ENCODE results near the gene PACSIN1. TPM values are rescaled to one million over a fixed set of nuclear protein-coding genes. Genes with fewer than 3 reads are reported as not detected.

PACSIN1 gene
- polyA plus RNA-seq, 1 donor (not counting 4 experiments of a cell fraction or from before 2014, with no cell fraction given) = not detected

DNA sequence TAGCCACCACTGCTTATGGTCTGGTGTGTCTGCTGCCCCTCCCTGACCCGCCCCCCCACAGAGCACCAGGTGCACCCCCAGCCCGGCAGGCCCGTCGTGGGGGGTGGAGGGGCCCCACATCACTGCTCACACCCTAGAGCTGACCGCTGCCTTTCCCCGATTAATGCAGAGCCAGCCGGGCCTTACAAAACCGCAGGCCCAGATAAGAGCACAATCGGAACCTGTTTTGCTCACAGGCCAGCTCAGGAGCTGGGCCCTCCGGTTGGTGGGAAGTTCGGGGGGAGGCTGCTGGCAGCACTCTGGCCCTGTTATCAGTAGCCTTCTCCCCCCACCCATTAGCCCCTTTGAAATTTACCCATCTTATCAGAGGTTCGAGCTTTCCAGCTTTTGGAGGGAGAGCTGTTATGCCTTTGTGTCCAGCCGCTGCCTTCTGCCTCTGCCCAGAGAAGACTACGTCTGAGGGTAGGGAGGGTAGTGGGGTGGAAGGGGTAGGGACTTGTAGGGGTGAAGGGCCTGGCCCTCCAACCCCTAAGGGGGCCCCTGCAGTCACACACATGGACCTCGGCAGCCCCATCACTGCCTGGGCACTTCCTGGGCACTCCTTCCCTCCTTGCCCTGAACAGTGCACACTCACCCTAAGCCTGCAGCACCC lies 97.1 kb downstream of the PACSIN1 start:
- H3K4me3 ChIP-seq (ENCODE audit: control insufficient read depth in 2 of 3, extremely low read depth in 1 of 3, insufficient read depth in 2 of 3, low read depth in 1 of 3, low read length in 3 of 3) = no peak overlapping the region
- no peaks in the 10 kb centered on the region for H3K79me2 ChIP-seq (ENCODE audit: control insufficient read depth, insufficient read depth, low read length)
- H4K20me1 ChIP-seq (ENCODE audit: control insufficient read depth, extremely low read depth, insufficient read depth, low read length) = no peaks in the 10 kb centered on the region
- no peak overlapping the region for H3K4me2 ChIP-seq (ENCODE audit: control insufficient read depth, extremely low read depth, insufficient read depth, low read depth, low read length)
- no peak overlapping the region for H2AFZ ChIP-seq (ENCODE audit: control insufficient read depth, low read length)
- no peak overlapping the region for H3K27ac ChIP-seq (ENCODE audit: control insufficient read depth, insufficient read depth, low read length)
- DNase-seq (ENCODE audit: low read depth, low spot score) (no peak), FAIRE-seq (no peak)
- peaks cover 10% of the 10 kb centered on the region for H3K27me3 ChIP-seq (ENCODE audit: control insufficient read depth, extremely low read depth, insufficient read depth, low read length)
- TF ChIP-seq, protein P1, sequence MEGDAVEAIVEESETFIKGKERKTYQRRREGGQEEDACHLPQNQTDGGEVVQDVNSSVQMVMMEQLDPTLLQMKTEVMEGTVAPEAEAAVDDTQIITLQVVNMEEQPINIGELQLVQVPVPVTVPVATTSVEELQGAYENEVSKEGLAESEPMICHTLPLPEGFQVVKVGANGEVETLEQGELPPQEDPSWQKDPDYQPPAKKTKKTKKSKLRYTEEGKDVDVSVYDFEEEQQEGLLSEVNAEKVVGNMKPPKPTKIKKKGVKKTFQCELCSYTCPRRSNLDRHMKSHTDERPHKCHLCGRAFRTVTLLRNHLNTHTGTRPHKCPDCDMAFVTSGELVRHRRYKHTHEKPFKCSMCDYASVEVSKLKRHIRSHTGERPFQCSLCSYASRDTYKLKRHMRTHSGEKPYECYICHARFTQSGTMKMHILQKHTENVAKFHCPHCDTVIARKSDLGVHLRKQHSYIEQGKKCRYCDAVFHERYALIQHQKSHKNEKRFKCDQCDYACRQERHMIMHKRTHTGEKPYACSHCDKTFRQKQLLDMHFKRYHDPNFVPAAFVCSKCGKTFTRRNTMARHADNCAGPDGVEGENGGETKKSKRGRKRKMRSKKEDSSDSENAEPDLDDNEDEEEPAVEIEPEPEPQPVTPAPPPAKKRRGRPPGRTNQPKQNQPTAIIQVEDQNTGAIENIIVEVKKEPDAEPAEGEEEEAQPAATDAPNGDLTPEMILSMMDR (optimal IDR thresholded peaks at IDR 0.05 in 1 of 3, IDR thresholded peaks at IDR 0.05 in 1 of 3, conservative IDR thresholded peaks at IDR 0.05 in 1 of 3; ENCODE audit: extremely low read depth in 1 of 3, insufficient read depth in 2 of 3, low read length in 3 of 3) = no peak
- no peak for TF ChIP-seq EZH2 (IDR thresholded peaks at IDR 0.05; ENCODE audit: low read length)
- H3K9me1 ChIP-seq (ENCODE audit: control insufficient read depth, extremely low read depth, insufficient read depth, low read length) = no peaks in the 10 kb centered on the region
- no peak overlapping the region for H3K9ac ChIP-seq (ENCODE audit: control insufficient read depth, extremely low read depth, insufficient read depth, low read length)
- no peaks in the 10 kb centered on the region for H3K36me3 ChIP-seq (ENCODE audit: control insufficient read depth in 2 of 2, extremely low read depth in 1 of 2, insufficient read depth in 2 of 2, low read length in 2 of 2)
- dilution Hi-C loops (cut with MboI; ENCODE audit: extremely low pct_ligation_motif_present, low sequenced_read_pairs) = no loop called here
- peaks cover 2% of the 10 kb centered on the region for H3K4me1 ChIP-seq (ENCODE audit: control insufficient read depth, extremely low read depth, insufficient read depth, low read length)
- no peaks in the 10 kb centered on the region for H3K9me3 ChIP-seq (ENCODE audit: control insufficient read depth, low read depth, low read length)

DNA sequence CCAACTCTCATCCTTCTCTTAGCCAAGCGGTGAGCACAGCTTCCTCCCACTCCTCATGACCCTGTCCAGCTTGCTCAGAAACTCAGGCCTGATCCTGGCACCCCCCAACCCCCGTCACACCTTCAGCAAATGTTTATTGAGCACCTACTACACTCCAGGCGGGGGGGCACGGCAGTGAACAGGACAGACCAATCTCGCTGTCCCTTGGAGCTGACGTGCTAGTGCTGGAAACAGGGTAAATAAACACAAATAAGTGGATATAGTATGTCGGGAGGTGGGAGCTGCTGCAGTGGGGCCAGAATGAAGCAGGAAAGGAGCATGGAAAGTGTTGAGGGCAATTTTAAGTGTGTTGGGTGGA lies 97.6 kb downstream of the PACSIN1 start:
- no peaks in the 10 kb centered on the region for H3K36me3 ChIP-seq (ENCODE audit: control insufficient read depth in 2 of 2, extremely low read depth in 1 of 2, insufficient read depth in 2 of 2, low read length in 2 of 2)
- DNase-seq (ENCODE audit: low read depth, low spot score) (no peak), FAIRE-seq (no peak)
- no peak overlapping the region for H3K4me3 ChIP-seq (ENCODE audit: control insufficient read depth in 2 of 3, extremely low read depth in 1 of 3, insufficient read depth in 2 of 3, low read depth in 1 of 3, low read length in 3 of 3)
- no peaks in the 10 kb centered on the region for H4K20me1 ChIP-seq (ENCODE audit: control insufficient read depth, extremely low read depth, insufficient read depth, low read length)
- TF ChIP-seq, protein P1 (optimal IDR thresholded peaks at IDR 0.05 in 1 of 3, IDR thresholded peaks at IDR 0.05 in 1 of 3, conservative IDR thresholded peaks at IDR 0.05 in 1 of 3; ENCODE audit: extremely low read depth in 1 of 3, insufficient read depth in 2 of 3, low read length in 3 of 3) = no peak
- TF ChIP-seq EZH2 (IDR thresholded peaks at IDR 0.05; ENCODE audit: low read length) = no peak
- no peak overlapping the region for H3K9ac ChIP-seq (ENCODE audit: control insufficient read depth, extremely low read depth, insufficient read depth, low read length)
- H3K79me2 ChIP-seq (ENCODE audit: control insufficient read depth, insufficient read depth, low read length) = no peaks in the 10 kb centered on the region
- no peak overlapping the region for H3K4me2 ChIP-seq (ENCODE audit: control insufficient read depth, extremely low read depth, insufficient read depth, low read depth, low read length)
- dilution Hi-C loops (cut with MboI; ENCODE audit: extremely low pct_ligation_motif_present, low sequenced_read_pairs) = no loop called here
- peaks cover 10% of the 10 kb centered on the region for H3K27me3 ChIP-seq (ENCODE audit: control insufficient read depth, extremely low read depth, insufficient read depth, low read length)
- H2AFZ ChIP-seq (ENCODE audit: control insufficient read depth, low read length) = no peak overlapping the region
- H3K27ac ChIP-seq (ENCODE audit: control insufficient read depth, insufficient read depth, low read length) = no peak overlapping the region
- no peaks in the 10 kb centered on the region for H3K9me3 ChIP-seq (ENCODE audit: control insufficient read depth, low read depth, low read length)
- H3K9me1 ChIP-seq (ENCODE audit: control insufficient read depth, extremely low read depth, insufficient read depth, low read length) = no peaks in the 10 kb centered on the region
- H3K4me1 ChIP-seq (ENCODE audit: control insufficient read depth, extremely low read depth, insufficient read depth, low read length) = peaks cover 2% of the 10 kb centered on the region

Data from keratinocyte (primary cell).